ENCODE measurements around the gene MGAT3.

MGAT3 gene

DNA sequence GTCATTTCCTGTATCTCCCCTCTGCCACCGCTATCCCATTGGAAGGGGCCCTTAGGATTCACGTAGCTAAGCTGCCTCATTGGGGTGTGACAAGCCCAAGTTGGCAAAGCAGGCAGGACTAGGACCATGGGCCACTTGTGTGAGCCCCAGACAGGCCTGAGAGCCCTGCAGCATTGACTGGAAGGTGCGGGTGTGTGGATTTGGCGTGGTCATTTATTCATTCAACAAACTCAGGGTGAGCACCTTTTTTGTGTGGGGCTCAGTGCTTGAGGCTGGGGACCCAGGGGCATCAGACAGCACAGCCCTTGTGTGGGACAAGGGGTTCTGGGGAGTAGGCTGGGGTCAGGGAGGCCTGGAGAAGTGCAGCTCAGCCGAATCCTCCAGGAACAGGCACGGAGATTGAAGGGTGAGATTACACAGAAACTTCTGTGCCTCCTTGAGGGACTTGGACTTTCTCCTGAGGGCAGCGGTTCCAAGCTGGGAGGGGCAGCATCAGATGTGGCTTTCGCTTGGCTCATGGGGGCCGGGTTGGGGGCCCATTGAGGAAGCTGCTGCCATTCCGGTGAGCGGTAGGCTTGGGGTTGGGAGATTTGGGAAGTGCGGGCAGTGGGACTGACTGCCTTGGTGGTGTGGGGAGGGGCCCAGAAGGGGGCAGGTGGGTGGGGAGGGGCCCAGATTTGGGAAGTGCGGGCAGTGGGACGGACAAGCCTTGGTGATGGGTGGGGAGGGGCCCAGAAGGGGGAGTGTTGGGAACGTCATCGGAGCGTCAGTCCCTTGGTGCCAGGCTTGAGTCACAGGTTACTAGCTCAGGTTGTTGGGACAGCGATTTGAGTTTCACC lies 11.9 kb downstream of the MGAT3 start:
- in situ Hi-C loops (cut with HindIII; ENCODE audit: low pct_ligation_motif_present, low pct_unique_long_range_greater_than_20kb, low sequenced_read_pairs): no loop called here
- DNase-seq: no peak

- in situ Hi-C loops (cut with HindIII; ENCODE audit: low pct_ligation_motif_present, low pct_unique_long_range_greater_than_20kb, low sequenced_read_pairs): no loop called here
- no peak for DNase-seq
These were observed 12.5 kb downstream of the MGAT3 start for GRCh38 chr22:39469326-39469680.

DNA sequence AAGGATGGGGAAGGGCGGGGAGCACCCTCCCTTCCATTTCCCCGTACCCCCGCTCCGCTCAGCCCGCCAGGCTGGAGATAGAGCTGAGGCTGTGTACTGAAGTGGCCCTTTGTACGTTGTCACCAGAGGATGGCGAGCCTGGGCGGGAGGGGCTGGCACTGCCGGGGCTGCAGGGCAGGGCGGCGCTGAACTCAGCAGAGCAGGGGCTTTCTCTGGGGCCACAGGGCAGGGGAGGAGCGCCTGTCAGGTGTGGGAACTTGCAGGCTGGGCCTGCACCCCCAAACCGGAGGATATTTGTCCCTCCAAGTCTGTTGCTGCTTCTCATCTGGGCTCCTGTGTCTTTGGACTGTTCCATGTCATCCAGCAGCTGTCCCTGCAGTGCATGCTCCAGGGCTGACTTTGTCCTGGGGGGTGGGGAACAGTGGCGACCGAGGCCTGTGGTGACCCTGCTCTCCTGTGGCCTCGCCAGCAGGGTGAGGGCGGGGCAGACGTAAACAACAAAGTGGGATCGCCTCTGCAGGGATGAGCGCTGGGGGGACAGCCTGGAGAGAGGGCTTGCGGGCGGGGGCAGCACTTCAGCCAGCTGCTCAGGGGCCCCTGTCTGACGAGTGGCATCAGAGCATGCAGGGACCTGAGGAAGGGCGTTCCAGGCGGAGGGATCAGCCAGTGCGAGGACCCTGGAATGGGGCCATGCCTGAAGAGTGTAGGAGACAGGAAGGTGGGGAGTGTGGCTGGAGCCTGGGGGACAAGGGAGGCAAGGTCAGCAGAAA lies 13.1 kb downstream of the MGAT3 start:
- DNase-seq: no peak
- in situ Hi-C loops (cut with HindIII; ENCODE audit: low pct_ligation_motif_present, low pct_unique_long_range_greater_than_20kb, low sequenced_read_pairs): no loop called here

DNA sequence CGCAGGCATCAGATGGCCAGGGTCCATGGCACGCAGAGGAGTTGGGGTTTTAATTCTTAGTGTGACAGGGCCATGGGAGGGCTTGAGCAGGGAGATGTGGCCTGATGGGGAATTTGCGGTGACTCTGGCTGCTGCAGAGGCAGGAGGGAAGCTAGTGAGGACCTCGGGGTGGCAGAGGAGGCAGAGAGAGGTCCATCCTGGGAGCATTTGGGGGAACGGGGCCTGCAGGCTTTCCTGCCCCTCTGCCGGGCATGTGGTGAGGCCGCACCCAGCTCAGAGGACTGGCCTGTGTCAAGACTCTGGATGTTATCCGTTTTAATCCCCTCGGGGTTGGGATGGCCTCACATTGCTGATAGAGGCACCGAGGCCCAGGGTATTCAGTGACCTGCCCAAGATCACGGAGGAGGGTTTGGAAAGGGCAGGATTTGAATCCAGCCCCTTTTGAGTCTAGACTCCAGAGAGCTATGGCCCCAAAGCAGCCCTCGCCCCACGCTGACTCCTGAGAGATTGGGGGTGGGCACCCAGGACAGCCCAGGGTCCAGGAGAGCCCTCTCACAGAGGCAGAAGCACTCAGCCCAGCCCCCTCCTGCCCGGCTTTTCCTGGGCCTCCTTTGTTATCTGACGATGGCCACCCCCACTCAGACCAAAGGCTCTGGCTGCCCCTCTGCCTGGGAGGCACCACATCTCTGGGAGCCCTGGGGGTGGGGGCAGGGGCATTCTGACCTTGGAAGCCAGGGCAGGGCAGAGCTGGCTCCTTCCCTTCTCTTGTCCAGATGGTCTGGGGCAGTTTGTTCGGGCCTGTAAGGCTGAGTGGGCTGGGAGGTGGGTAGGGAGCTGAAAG lies 13.9 kb downstream of the MGAT3 start:
- in situ Hi-C loops (cut with HindIII; ENCODE audit: low pct_ligation_motif_present, low pct_unique_long_range_greater_than_20kb, low sequenced_read_pairs): no loop called here
- no peak for DNase-seq

GRCh38 chr22:39471381-39472141 lies 14.7 kb downstream of the MGAT3 start:
- peak; percentile 82 for DNase-seq
- in situ Hi-C loops (cut with HindIII; ENCODE audit: low pct_ligation_motif_present, low pct_unique_long_range_greater_than_20kb, low sequenced_read_pairs): no loop called here

- no peak for DNase-seq
- in situ Hi-C loops (cut with HindIII; ENCODE audit: low pct_ligation_motif_present, low pct_unique_long_range_greater_than_20kb, low sequenced_read_pairs): no loop called here
These were observed 16.1 kb downstream of the MGAT3 start for GRCh38 chr22:39472570-39473556.

- no peak for DNase-seq
- in situ Hi-C loops (cut with HindIII; ENCODE audit: low pct_ligation_motif_present, low pct_unique_long_range_greater_than_20kb, low sequenced_read_pairs): no loop called here
These were observed 17.0 kb downstream of the MGAT3 start for GRCh38 chr22:39473851-39474250.

- no peak for DNase-seq
- in situ Hi-C loops (cut with HindIII; ENCODE audit: low pct_ligation_motif_present, low pct_unique_long_range_greater_than_20kb, low sequenced_read_pairs): loop anchor here (25.0 kb wide), 1 partner anchor 87 kb away; the partner anchor contains the start of gene TAB1
These were observed 17.7 kb downstream of the MGAT3 start for GRCh38 chr22:39474351-39475111.

DNA sequence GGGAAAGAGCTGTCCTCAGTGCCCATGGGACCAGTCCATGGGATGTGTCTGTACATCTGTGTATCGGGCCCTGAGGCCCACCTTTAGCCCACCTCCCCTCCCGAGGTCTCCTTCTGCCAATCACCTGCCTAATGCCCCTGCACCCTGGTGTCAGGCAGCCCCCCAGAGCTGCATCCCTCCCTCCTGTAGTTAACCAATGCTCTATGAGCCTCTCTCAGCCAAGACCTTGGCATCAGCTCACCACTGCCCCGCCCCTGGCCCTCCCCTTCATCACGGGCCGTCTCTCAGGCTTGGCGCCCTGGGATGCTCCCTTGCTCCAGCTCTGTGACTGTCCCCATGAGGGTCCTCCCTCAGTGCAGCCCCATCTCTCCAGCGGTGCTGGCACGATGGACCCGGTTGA lies 18.5 kb downstream of the MGAT3 start:
- in situ Hi-C loops (cut with HindIII; ENCODE audit: low pct_ligation_motif_present, low pct_unique_long_range_greater_than_20kb, low sequenced_read_pairs): loop anchor here (25.0 kb wide), 1 partner anchor 88 kb away; the partner anchor contains the start of gene TAB1

DNA sequence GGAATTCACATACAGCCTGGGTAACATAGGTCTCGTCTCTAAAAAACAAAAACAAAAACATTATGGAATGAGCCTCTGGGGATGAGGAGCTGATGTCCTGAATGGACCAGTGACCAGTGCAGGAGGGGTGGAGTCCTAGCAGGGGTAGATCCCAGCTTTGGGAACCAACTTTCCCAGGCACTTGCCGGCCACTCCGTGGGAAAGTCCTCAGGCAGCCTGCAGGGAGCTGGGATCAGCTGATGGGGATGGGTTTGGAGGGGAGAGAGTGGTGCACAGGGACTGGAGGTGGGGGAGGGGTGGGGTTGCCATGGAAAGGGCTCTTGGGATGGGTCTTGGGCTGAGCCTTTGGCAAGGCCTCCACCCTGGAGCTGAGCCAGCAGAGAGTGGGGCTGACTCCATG lies 19.1 kb downstream of the MGAT3 start:
- DNase-seq: no peak
- in situ Hi-C loops (cut with HindIII; ENCODE audit: low pct_ligation_motif_present, low pct_unique_long_range_greater_than_20kb, low sequenced_read_pairs): loop anchor here (25.0 kb wide), 1 partner anchor 89 kb away; the partner anchor contains the start of gene TAB1

More for the DNA sequence above, 18.5 kb downstream of the MGAT3 start:
- no peak for DNase-seq

- no peak for DNase-seq
- in situ Hi-C loops (cut with HindIII; ENCODE audit: low pct_ligation_motif_present, low pct_unique_long_range_greater_than_20kb, low sequenced_read_pairs): loop anchor here (25.0 kb wide), 1 partner anchor 89 kb away; the partner anchor contains the start of gene TAB1
These were observed 19.9 kb downstream of the MGAT3 start for GRCh38 chr22:39476664-39477063.

DNA sequence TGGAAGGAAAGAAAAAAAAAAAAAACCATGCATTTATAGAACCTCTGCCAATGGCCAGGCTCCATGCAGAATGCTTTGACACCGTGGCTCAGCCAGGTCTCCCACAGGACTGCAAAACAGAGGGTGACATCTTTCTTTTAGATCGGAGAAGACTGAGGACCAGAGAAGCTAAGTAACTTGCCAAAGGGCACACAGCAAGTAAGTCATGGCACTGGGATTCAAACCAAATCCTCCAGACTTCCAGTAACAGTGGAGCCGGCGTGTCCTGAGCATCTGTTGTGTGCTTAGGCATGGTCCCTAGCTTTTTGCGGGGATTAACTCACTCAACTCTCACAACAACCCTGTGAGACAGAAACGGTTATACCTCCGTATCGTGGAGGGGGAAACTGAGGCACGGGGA lies 20.7 kb downstream of the MGAT3 start:
- in situ Hi-C loops (cut with HindIII; ENCODE audit: low pct_ligation_motif_present, low pct_unique_long_range_greater_than_20kb, low sequenced_read_pairs): loop anchor here (25.0 kb wide), 1 partner anchor 90 kb away; the partner anchor contains the start of gene TAB1
- DNase-seq: no peak

DNA sequence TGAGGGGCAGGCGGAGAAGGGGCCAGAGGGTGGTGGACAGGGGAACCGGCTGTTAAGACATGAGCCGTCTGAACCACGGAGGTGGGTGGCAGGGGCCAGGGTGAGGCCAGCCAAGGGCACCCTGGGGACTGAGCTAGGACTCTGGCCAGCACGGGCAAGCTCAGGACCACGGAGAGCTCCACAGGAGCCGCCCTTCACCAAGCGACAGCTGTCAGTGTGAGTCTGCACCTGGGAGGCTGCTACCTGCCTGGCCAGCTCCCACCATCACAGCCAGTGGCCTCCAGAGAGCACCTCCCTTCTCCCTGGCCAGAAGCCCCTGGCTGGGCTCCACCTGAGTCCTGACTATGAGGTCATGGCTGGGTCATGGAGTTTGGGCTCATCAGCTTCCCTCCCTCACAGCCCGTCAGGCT lies 21.6 kb downstream of the MGAT3 start:
- peak; percentile 43 for DNase-seq

GRCh38 chr22:39479254-39479653 lies 22.4 kb downstream of the MGAT3 start:
- DNase-seq: no peak
- in situ Hi-C loops (cut with HindIII; ENCODE audit: low pct_ligation_motif_present, low pct_unique_long_range_greater_than_20kb, low sequenced_read_pairs): loop anchor here (25.0 kb wide), 1 partner anchor 92 kb away; the partner anchor contains the start of gene TAB1

More for the DNA sequence above, 21.6 kb downstream of the MGAT3 start:
- in situ Hi-C loops (cut with HindIII; ENCODE audit: low pct_ligation_motif_present, low pct_unique_long_range_greater_than_20kb, low sequenced_read_pairs): loop anchor here (25.0 kb wide), 1 partner anchor 91 kb away; the partner anchor contains the start of gene TAB1

GRCh38 chr22:39480557-39480956 lies 23.7 kb downstream of the MGAT3 start:
- in situ Hi-C loops (cut with HindIII; ENCODE audit: low pct_ligation_motif_present, low pct_unique_long_range_greater_than_20kb, low sequenced_read_pairs): loop anchor here (25.0 kb wide), 1 partner anchor 93 kb away; the partner anchor contains the start of gene TAB1
- DNase-seq: no peak

GRCh38 chr22:39481054-39481453 lies 24.2 kb downstream of the MGAT3 start:
- no peak for DNase-seq
- in situ Hi-C loops (cut with HindIII; ENCODE audit: low pct_ligation_motif_present, low pct_unique_long_range_greater_than_20kb, low sequenced_read_pairs): loop anchor here (25.0 kb wide), 1 partner anchor 94 kb away; the partner anchor contains the start of gene TAB1
